ENCODE data around the gene ACOT11.
"Not testable (repeated sequence)": the region's sequence is repeated elsewhere in the genome, so short reads cannot be mapped to it uniquely, and the experiment has no call there.

The ACOT11 gene

DNA sequence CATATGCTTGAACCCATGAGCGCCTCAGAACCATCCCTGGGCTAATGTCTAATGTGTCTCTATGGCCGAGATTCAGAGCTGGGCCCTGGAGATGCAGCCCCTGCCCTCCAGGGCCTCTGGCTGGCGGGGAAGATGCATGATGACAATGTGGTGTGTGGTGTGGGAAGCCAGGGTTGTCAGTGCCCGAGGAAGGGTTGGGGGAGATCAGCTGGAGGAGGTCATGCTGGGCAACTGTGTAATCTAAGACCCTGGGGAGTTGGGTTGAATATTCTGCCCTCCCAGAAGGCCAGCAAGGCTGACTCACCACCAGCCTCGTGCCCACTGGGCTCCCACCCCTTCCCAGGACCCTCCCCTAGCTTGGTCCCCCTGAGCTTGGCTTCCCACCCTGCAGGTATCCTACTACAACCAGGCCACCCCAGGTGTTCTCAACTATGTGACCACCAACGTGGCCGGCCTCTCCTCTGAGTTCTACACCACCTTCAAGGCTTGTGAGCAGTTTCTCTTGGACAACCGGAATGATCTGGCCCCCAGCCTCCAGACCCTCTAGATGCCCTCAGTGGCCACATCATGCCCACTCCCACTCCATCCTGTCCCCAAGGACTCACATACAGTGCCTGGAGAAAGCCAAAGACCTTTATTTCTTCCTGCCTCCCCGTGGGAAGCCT is 60.7 kb downstream of the ACOT11 start:
- no peak for DNase-seq (ENCODE audit: low spot score)

DNA sequence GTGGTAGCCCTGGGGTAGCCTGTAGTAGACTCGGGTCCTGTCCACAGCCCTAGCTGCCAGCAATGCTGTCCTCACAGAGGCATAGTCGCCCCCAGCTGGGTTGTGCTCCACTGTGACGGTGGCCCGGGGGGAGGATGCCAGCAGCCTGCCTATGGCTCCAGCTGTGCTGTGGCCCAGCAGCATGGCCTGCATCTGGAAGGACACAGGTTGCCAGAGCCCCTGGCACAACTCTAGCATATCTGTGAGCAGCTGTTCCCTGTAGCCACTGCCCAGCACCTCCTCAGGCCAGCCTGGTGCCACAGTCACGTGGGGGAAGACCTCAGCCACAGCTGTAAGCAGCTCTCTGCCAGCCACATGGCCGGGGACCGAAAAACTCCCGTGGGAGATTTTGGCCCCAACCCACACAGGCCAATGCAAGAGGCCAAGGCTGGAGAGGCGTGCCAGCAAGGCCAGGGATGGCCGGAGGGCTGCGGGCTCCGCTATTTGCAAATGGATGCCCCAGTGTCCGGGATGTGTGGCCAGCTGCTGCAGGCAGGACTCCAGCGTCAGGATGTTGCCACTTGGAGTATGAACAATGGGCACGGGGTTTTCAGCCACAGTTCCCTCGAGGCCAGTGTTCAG is 61.4 kb downstream of the ACOT11 start:
- no peak for DNase-seq (ENCODE audit: low spot score)

DNA sequence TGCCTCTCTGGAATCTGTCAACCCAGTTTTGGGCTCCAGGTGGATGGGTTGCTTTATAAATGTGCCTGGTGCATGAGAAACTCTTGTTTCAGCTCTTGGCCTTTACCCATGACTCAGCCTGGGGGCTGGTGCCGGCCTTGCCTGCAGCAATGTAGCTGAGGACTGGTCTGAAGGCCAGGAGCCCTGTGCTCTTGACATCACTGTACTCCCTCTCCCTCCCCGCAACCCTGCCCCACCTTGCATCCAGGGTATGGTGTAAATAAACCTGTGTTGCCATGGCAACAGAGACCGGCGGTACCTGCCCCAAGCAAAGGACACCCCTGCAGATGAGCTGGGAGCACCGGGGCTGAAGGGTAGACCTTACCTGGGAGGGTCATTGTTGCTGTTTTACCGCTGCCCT is 62.0 kb downstream of the ACOT11 start:
- no peak for DNase-seq (ENCODE audit: low spot score)

DNA sequence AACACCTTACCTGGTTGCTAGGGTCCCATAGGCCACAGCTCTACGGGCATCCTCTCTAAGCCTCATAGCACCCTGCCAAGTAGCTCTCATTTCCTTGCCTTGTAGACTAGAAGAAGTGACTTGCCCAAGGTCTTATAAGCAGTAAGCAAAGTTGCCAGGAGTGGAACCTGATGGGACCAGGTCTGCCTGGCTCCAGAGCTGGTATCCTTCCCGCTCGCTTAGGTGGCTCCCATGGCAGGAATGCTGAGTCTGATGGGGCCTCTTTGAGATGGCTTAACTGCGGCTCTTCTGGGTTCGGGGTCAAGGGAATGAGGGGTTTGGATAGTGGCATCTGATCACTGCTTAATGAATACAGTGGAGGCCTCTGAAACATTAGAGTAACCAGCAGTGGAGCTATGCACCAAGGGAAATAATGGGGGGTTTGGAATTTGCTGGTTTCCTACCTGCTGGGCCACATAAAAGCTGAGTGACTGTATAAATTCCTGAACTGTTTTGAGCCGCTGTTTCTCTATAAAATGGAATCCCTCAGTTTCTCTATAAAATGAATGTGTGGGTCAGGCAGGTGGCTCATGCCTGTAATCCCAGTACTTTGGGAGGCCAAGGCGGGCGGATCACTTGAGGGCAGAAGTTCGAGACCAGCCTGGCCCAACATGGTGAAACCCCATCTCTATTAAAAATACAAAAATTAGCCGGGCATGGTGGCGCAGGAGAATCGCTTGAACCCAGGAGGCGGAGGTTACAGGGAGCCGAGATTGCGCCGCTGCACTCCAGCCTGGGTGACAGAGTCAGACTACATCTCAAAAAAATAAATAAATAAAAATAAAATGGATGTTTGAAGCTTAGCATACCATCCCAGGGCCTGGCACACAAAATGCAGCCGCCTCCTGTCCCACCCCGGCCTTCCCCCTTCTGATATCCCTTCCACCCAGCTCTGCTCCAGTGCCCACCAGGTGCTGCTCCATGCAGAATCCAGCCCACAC is 62.9 kb downstream of the ACOT11 start:
- DNase-seq (ENCODE audit: low spot score) = no peak

GRCh38 chr1:54611621-54612020 is 63.6 kb downstream of the ACOT11 start:
- DNase-seq (ENCODE audit: low spot score) = no peak

- DNase-seq (ENCODE audit: low spot score) = no peak
These were observed 66.0 kb downstream of the ACOT11 start for GRCh38 chr1:54614024-54614423.

DNA sequence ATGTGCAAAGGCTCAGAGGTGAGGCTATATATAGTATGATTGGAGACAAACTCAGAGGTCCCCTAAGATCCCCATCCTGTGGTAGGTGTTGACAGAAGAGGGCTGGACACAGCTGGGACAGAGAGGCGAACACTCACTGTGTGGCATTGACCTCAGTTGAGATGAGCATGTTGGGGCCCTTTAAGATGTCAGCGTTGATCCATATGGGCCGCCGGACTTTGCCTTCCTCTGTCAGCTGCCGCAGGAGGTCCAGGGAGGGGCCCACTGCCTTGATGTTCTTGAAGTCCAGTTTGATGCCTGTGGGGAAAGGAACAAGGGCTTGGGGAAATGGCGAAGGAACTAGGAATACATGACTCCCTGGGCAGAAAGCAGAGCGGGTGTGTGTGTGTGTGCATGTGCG is 66.5 kb downstream of the ACOT11 start:
- no peak for DNase-seq (ENCODE audit: low spot score)

GRCh38 chr1:54615531-54616279 is 67.7 kb downstream of the ACOT11 start:
- no peak for DNase-seq (ENCODE audit: low spot score)

GRCh38 chr1:54619749-54620148 is 71.7 kb downstream of the ACOT11 start:
- no peak for DNase-seq (ENCODE audit: low spot score)

DNA sequence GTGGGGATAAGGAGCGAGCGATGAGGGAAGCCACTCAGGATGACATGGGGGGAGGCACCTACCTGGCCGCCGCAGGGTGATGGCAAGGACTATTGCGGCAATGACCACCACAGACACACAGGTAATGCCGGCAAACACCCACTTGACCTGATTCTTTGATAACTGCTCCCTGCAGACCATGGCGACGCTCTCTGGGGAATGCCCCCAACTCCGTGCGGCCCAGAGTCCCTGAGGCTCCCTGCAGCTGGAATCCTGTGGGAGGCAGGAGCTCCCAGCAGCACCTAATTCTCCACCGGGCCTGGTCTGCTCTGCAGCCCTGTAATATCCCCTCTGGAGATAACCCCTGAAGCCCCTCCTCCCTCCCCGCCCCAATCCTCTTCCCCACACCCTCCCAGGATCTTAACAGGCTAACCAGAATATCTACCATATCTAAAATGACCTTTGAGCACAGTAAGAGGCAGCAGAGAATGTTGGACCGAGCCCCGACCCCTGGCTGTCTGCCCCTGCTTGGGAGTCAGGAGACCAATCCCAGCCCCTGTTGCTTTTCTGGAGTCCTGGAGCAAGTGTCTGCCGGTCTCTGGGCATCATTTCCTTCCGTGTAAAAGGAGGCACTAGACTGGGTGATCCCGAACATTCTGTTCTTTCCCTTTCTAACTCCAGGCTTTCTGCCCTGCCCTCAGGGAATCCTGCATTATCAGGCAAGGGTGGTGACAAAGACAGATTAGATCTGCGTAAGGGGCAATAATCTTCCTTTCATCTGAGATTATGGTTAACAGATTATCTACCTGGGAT is 75.4 kb downstream of the ACOT11 start, which contains the start of gene FAM151A:
TSS of gene FAM151A (minus strand) at position 310 of the 792 bp plus-strand sequence. CDS start at position 180, 130 bp downstream.
- no peak for DNase-seq (ENCODE audit: low spot score)

DNA sequence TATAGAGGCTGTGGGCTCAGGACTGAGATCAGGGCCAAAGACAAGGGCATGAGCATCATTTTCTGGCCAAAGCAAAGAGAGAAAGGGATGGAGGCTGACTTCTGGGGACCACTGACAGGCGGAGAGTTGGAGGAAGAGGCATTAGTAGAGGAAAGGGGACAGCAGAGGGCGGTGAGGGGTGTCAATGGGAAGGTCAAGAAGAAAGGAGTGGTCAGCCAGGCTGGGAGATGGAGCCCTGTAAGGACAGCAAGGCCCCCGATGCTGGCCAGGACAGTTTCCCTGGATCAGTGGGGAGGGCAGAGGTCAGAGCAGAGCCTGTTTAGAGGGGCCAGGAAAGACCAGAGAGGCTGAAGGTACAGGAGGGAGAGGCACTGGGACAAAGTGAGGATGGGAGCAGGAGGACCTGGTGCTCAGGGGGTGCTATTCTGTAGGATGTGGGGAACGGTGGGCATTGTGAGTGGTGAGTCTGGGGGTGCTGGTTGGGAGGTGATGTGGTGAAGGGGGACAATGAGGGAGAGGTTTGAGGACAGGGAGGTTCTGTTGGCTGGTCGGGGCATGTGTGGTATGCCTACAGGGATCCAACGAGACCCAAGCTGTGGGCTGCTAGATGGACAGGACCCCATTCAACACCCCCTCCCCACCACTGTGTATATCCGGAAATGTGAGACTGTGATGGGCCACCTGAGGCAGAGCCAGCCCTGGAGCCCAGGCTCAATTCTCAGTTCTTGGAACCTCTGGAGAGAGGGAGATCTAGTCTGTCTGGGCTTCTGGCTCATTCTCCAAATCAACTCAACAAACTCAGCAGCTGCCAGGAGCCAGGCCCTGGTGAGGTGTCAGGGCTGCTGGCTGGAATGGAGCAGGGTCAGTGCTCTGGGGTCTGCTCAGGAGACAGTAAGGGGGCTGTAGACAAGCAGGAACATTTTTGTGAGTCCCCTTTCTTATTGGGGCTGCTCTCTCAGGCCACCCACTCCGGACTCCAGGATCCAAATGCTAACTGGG is 76.7 kb downstream of the ACOT11 start:
- DNase-seq (ENCODE audit: low spot score) = no peak

DNA sequence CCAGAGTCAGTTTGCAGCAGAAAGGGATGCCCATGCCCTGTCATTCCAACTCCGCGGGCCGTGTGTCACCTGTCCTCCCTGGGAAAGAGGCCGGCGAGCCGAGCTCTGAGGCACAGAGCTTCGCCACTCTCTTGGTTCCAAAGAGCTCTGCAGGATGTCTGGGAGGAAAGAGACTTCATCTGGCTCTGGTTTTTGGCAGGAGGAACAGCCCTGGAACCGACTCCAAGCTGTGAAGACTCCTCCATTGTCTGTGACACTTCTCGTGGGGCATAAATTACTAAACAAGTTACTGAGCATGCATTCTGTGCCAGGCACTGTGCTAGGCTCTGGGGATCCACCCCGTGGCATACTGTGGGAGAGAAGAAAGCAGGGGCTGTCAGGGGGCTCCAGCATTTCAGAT is 79.2 kb downstream of the ACOT11 start:
- DNase-seq (ENCODE audit: low spot score) = no peak

DNA sequence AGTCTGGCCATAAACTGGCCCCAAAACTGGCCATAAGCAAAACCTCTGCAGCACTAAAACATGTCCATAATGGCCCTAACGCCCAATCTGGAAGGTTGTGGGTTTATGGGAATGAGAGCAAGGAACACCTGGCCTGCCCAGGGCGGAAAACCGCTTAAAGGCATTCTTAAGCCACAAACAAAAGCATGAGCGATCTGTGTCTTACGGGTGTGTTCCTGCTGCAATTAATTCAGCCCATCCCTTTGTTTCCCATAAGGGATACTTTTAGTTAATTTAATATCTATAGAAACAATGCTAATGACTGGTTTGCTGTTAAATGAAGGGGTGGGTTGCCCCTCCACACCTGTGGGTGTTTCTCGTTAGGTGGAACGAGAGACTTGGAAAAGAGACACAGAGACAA is 87.8 kb downstream of the ACOT11 start:
- DNase-seq (ENCODE audit: low spot score) = not testable (repeated sequence)

DNA sequence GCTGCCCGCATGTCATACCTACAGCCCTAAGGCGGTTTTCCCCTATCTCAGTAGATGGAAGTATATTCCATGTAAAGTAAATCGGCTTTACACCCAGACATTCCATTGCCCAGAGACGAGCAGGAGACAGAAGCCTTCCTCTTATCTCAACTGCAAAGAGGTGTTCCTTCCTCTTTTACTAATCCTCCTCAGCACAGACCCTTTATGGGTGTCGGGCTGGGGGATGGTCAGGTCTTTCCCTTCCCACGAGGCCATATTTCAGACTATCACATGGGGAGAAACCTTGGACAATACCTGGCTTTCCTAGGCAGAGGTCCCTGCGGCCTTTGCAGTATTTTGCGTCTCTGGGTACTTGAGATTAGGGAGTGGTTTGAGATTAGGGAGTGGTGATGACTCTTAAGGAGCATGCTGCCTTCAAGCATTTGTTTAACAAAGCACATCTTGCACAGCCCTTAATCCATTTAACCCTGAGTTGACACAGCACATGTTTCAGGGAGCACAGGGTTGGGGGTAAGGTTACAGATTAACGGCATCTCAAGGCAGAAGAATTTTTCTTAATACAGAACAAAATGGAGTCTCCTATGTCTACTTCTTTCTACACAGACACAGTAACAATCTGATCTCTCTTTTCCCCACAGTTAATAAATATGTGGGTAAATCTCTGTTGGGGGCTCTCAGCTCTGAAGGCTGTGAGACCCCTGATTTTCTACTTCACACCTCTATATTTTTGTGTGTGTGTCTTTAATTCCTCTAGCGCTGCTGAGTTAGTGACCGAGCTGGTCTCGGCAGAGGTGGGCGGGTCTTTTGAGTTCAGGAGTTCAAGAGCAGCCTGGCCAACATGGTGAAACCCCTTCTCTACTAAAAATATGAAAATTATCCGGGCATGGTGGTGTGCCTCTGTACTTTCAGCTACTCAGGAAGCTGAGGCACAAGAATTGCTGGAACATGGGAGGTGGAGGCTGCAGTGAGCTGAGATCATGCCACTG is 88.7 kb downstream of the ACOT11 start:
- not testable (repeated sequence) for DNase-seq (ENCODE audit: low spot score)

- DNase-seq (ENCODE audit: low spot score) = no peak
These were observed 92.3 kb downstream of the ACOT11 start for GRCh38 chr1:54640361-54640760.

- DNase-seq (ENCODE audit: low spot score) = no peak
These were observed 93.1 kb downstream of the ACOT11 start, which contains the start of gene MROH7 for GRCh38 chr1:54640863-54641836. Gene MROH7, plus strand, starts transcription at chr1:54641786. Its CDS starts 11,141 bp downstream, at chr1:54652927.

- no peak for DNase-seq (ENCODE audit: low spot score)
These were observed 95.7 kb downstream of the ACOT11 start for GRCh38 chr1:54643736-54644135.

Data from CD4-positive, alpha-beta T cell treated with Interleukin-15 for 4 hours (primary cell).